ENCODE results near the gene SNED1. TPM values are rescaled to one million over a fixed set of nuclear protein-coding genes. Genes with fewer than 3 reads are reported as not detected.

The SNED1 gene
- total RNA-seq, 4 donors from 2014 or later: 9.0 to 18.4 (median 17.1) TPM

DNA sequence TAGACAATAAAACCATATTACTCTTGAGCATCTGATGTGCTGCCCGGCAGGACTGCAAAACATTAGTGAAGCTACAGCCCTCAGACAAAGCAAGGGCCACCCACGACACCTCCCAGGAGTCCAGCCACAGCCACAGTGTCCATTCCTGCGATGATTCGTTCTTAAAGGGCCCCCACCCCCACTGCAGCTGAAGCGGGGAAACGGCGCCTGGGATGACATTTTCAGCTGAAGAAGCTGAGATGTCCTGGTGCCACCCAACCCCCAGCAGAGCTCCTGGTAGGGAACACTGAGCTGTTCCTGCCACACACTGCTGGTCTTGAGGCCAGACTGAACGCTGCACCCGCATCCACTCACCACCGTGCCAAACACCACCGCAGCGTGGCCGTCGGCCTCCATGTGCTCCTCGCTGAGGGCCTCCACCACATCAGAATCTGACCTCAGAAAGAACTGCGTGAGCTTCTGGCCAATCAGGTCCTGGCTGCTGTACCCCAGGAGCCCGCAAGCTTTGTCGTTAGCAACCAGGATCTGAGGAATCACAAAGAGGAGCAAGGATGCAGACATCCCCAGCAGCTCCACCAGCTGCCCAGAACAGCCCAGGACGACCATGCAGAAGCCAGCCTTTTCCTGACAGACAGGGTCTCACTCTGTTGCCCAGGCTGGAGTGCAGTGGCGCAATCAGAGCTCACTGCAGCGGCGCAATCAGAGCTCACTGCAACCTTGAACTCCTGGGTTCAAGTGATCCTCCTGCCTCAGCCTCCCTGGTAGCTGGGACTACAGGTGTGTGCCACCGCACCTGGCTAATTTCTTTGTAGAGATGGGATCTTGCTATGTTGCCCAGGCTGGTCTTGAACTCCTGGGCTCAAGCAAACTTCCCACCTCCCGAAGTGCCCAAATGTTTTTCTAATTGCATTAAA lies 141.4 kb downstream of the SNED1 start:
- 90 to 91% methylated on average over 22 to 24 of the region's 24 CpGs for WGBS, 2 donors
- H3K4me3 ChIP-seq (ENCODE audit: low read depth, poor library complexity, severe bottlenecking): no peak overlapping the region
- DNase-seq (ENCODE audit: low spot score in 2 of 2): no peak
- TF ChIP-seq POLR2A (IDR thresholded peaks at IDR 0.05): no peak
- intact Hi-C loops (cut with DNase I; ENCODE audit: low total_unique reads): no loop called here

DNA sequence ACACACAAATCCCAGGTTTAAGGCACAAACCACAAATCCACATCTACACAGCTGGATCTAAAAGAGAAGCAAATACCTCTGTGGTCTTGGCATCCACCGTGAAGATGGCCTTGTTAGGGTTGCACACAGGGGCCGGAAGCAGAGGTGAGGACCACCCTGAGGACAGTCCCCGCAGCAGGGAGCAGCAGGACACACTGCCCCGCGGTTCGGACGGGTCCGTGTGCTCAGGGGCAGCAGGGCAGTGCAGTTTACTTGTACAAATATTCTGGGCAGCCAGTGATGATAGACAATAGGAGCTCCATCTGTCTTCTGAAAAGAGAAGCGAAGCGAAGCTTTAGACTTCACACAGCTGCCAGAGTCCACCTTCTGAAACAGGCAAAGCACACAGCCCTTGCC lies 142.0 kb downstream of the SNED1 start:
- no peak for DNase-seq (ENCODE audit: low spot score in 2 of 2)
- intact Hi-C loops (cut with DNase I; ENCODE audit: low total_unique reads): no loop called here
- H3K4me3 ChIP-seq (ENCODE audit: low read depth, poor library complexity, severe bottlenecking): no peak overlapping the region
- 95 to 97% methylated on average over 10 of the region's 10 CpGs for WGBS, 2 donors
- TF ChIP-seq POLR2A (IDR thresholded peaks at IDR 0.05): no peak
- TF ChIP-seq, protein P1, sequence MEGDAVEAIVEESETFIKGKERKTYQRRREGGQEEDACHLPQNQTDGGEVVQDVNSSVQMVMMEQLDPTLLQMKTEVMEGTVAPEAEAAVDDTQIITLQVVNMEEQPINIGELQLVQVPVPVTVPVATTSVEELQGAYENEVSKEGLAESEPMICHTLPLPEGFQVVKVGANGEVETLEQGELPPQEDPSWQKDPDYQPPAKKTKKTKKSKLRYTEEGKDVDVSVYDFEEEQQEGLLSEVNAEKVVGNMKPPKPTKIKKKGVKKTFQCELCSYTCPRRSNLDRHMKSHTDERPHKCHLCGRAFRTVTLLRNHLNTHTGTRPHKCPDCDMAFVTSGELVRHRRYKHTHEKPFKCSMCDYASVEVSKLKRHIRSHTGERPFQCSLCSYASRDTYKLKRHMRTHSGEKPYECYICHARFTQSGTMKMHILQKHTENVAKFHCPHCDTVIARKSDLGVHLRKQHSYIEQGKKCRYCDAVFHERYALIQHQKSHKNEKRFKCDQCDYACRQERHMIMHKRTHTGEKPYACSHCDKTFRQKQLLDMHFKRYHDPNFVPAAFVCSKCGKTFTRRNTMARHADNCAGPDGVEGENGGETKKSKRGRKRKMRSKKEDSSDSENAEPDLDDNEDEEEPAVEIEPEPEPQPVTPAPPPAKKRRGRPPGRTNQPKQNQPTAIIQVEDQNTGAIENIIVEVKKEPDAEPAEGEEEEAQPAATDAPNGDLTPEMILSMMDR (IDR thresholded peaks at IDR 0.05): no peak

DNA sequence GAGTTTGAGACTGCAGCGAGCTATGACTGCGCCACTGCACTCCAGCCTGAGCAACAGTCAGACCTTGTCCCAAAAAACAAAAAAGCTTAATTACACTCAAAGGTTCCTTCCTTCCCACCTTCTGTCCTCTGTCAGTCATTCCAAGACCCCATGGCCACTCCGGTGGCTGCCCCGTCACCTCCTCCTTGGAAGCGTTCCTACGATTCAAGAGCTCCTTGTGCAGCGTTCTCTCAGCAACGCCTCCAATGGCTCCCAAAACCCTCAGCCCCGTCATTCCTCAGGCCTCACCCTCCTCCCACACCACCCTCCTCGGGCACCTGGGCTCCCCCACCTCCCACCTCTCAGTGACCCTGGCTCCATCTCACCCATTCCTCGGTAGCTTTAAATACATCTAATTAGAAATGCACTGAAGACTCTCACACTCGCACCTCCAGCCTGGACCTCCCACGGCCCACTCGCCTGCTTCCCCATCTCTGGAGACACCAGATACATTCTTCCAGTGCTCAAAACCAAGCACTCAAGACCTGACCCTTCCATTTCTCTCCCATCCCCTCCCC lies 142.9 kb downstream of the SNED1 start:
- intact Hi-C loops (cut with DNase I; ENCODE audit: low total_unique reads): no loop called here
- no peak overlapping the region for H3K4me3 ChIP-seq (ENCODE audit: low read depth, poor library complexity, severe bottlenecking)
- TF ChIP-seq, protein P1 (IDR thresholded peaks at IDR 0.05): no peak
- TF ChIP-seq POLR2A (IDR thresholded peaks at IDR 0.05): no peak
- DNase-seq (ENCODE audit: low spot score in 2 of 2): no peak
- WGBS, 2 donors: 95 to 96% methylated on average over 14 of the region's 14 CpGs

DNA sequence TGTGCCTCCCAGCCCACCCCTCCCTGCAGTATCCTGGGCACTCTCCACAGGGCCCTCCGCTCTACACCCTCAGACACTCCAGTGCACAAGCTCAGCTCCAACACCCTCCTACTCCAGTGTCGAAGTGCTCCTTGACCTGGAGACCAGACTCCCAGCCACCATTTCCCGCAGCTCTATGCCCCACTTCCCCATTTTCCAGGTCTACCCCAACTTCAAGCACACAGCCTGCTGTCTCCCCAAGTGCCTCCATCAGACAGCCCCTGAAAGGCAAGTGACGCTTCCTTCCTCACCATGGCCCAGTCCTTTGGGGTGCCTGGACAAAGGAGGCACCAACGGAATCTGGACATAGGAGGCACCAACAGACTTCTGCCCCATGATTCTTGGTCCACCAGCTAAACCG lies 143.6 kb downstream of the SNED1 start:
- TF ChIP-seq, protein P1 (IDR thresholded peaks at IDR 0.05): no peak
- TF ChIP-seq POLR2A (IDR thresholded peaks at IDR 0.05): no peak
- intact Hi-C loops (cut with DNase I; ENCODE audit: low total_unique reads): no loop called here
- H3K4me3 ChIP-seq (ENCODE audit: low read depth, poor library complexity, severe bottlenecking): no peak overlapping the region
- no peak for DNase-seq (ENCODE audit: low spot score in 2 of 2)
- 92 to 96% methylated on average over 6 of the region's 6 CpGs for WGBS, 2 donors

DNA sequence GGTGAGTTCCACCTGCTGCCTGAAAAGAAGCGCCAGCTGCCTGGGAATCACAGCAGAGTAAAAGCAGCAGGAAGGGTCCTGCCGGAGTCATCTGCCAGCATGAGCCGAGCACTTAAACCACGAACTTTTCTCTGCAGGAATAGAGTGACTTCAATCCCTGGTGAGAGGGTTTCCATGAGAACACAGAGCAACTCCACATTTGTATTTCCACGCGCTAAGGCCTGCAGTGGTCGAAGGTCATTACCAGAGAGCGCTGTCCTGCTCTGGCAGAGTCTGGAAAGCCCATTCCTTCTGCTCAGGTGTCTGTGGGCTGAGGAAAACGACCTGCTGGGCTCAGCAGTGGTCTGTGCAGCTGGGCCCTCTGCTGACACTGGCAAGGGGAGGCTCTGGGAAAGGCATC lies 144.2 kb downstream of the SNED1 start:
- DNase-seq (ENCODE audit: low spot score in 2 of 2): no peak
- intact Hi-C loops (cut with DNase I; ENCODE audit: low total_unique reads): no loop called here
- WGBS, 2 donors: 91 to 98% methylated on average over 7 to 9 of the region's 9 CpGs
- H3K4me3 ChIP-seq (ENCODE audit: low read depth, poor library complexity, severe bottlenecking): no peak overlapping the region
- TF ChIP-seq, protein P1 (IDR thresholded peaks at IDR 0.05): no peak
- TF ChIP-seq POLR2A (IDR thresholded peaks at IDR 0.05): no peak

Other genes starting within 250 kb of the SNED1 start
- 1 to 10 TPM in 3 of 4 donors, under 1 TPM in 1; 0.76 to 4.3 (median 3.0) TPM for gene KIF1A, start 178.4 kb upstream of the SNED1 start, total RNA-seq
- gene AGXT, start 129.8 kb upstream of the SNED1 start, total RNA-seq: not detected
- 100 to 1,000 TPM in 1 of 4 donors, 10 to 100 TPM in 3; 41.3 to 121 (median 69.1) TPM for gene MAB21L4, start 102.5 kb upstream of the SNED1 start, total RNA-seq
- under 1 TPM in 1 of 4 donors, not detected in 3; 0.10 TPM for gene CROCC2, start 92.3 kb upstream of the SNED1 start, total RNA-seq
- gene MTERF4, start 103.7 kb downstream of the SNED1 start, total RNA-seq: 10 to 100 TPM; 26.4 to 58.2 (median 44.7) TPM
- 10 to 100 TPM in 1 of 4 donors, 1 to 10 TPM in 3; 4.8 to 11.9 (median 6.5) TPM for gene PASK, start 150.9 kb downstream of the SNED1 start, total RNA-seq
- 10 to 100 TPM; 36.8 to 68.7 (median 56.4) TPM for gene PPP1R7, start 151.8 kb downstream of the SNED1 start, total RNA-seq
- under 1 TPM; 0.19 to 0.67 (median 0.35) TPM for gene ANO7, start 190.1 kb downstream of the SNED1 start, total RNA-seq

Measured in lower leg skin (tissue), 4 donors.